K562 (cell line): ENCODE measurements around the gene DUOXA2. TPM values are rescaled to one million over a fixed set of nuclear protein-coding genes. Genes with fewer than 3 reads are reported as not detected.

Experiments used
- ATAC-seq: fragments of 200-7000 bp; cut with Tn5 transposase; 3 replicates; pipeline ENCODE4 v1.9.1; 2020; ENCODE audit warnings: moderate library complexity
- BruUV-seq: library from RNA; stranded (reverse); fragments of 400-500 nt; replicated peaks from 2 replicates; lab custom pipeline; 2021; lab: Mats Ljungman, UMichigan
- CTCF ChIA-PET: fragments of 300-600 bp; formaldehyde crosslinking; extraction: SDS; loops from one replicate; lab custom pipeline; 2021; ENCODE audit warnings: low intra/inter-chr PET ratio; lab: Yijun Ruan, JAX
- POLR2A ChIA-PET: fragments of 300-600, 350-650 bp; sonication (Branson Sonifier 250); formaldehyde crosslinking; extraction: SDS; loops from one replicate; lab custom pipeline; 2021; ENCODE audit warnings: antibody characterized with exemption, inconsistent platforms; lab: Yijun Ruan, JAX
- DNase-seq, 4 experiments: peaks; one replicate each; pipeline versions ENCODE4 v3.0.0 to v3.0.0-alpha.2; 2011 to 2018; ENCODE audit warnings: low spot score in 3 of 4, mixed read lengths in 3 of 4; ENCODE audit errors: extremely low read depth in 1 of 4
- FAIRE-seq: peaks from 2 replicates; lab custom pipeline; 2011; peaks lifted over from hg19 to GRCh38; lab: Jason Lieb, UNC
- H2AFZ ChIP-seq: 2 replicates; pipeline ENCODE4 v1.6.0; 2011; ENCODE audit warnings: low read depth, low read length, control low read depth, inconsistent platforms
- H3K27ac ChIP-seq: fragments of 200-600 bp; 3 replicates; pipeline ENCODE4 v1.8.0; 2011; ENCODE audit warnings: low read depth, mild to moderate bottlenecking, control low read depth, inconsistent platforms, low read length, moderate library complexity, mixed read lengths; ENCODE audit errors: extremely low read depth
- H3K27me3 ChIP-seq, 2 experiments: fragments of 300-600 bp in 1 of 2; 2 replicates in 1 of 2; 3 replicates in 1 of 2; pipeline versions ENCODE4 v1.6.0 to v1.8.0; 2011; ENCODE audit warnings: inconsistent platforms in 2 of 2, low read length in 2 of 2, mild to moderate bottlenecking in 1 of 2, mixed read lengths in 1 of 2, moderate library complexity in 1 of 2; ENCODE audit not compliant: control insufficient read depth in 2 of 2, insufficient read depth in 2 of 2
- H3K36me3 ChIP-seq: fragments of 300-600 bp; 3 replicates; pipeline ENCODE4 v1.8.0; 2011; ENCODE audit warnings: mild to moderate bottlenecking, low read length, inconsistent platforms; ENCODE audit not compliant: control insufficient read depth, insufficient read depth
- H3K4me1 ChIP-seq, 2 experiments: fragments of 200-600 bp in 1 of 2; replicated peaks in 1 of 2; 2 replicates in 1 of 2; 3 replicates in 1 of 2; pipeline versions ENCODE4 v1.5.1 to v1.8.0; 2011; ENCODE audit warnings: inconsistent platforms in 2 of 2, low read length in 2 of 2, mild to moderate bottlenecking in 1 of 2, mixed read lengths in 1 of 2, moderate library complexity in 1 of 2; ENCODE audit not compliant: control insufficient read depth in 2 of 2, insufficient read depth in 2 of 2
- H3K4me2 ChIP-seq: 2 replicates; pipeline ENCODE4 v1.6.1; 2011; ENCODE audit warnings: low read length, control low read depth, inconsistent platforms, mixed read lengths; ENCODE audit not compliant: insufficient read depth
- H3K4me3 ChIP-seq: fragments of 200-600 bp; sonication (generic), shearing (Covaris generic); 2 replicates; pipeline ENCODE4 v1.5.1; 2016; ENCODE audit warnings: control low read depth, inconsistent platforms
- H3K79me2 ChIP-seq: fragments of 200-600 bp; 3 replicates; pipeline ENCODE4 v1.8.0; 2011; ENCODE audit warnings: low read length, inconsistent platforms; ENCODE audit not compliant: control insufficient read depth, insufficient read depth
- H3K9ac ChIP-seq, 2 experiments: 2 replicates each; pipeline versions ENCODE4 v1.6.0 to v1.6.1; 2011; ENCODE audit warnings: low read depth in 2 of 2, low read length in 2 of 2, control low read depth in 1 of 2, inconsistent platforms in 1 of 2, mild to moderate bottlenecking in 1 of 2, mixed read lengths in 1 of 2; ENCODE audit not compliant: insufficient read depth in 1 of 2
- H3K9me1 ChIP-seq: one replicate; pipeline ENCODE4 v1.6.0; 2011; ENCODE audit warnings: inconsistent platforms, mild to moderate bottlenecking, low read length, moderate library complexity; ENCODE audit not compliant: control insufficient read depth, insufficient read depth
- H3K9me3 ChIP-seq: replicated peaks from 2 replicates; pipeline ENCODE4 v1.5.1; 2011; ENCODE audit warnings: low read depth, low read length, inconsistent platforms; ENCODE audit not compliant: control insufficient read depth, insufficient read depth
- H4K20me1 ChIP-seq: replicated peaks from 2 replicates; pipeline ENCODE4 v1.6.1; 2011; ENCODE audit warnings: low read length, inconsistent platforms, mixed read lengths; ENCODE audit not compliant: control insufficient read depth, insufficient read depth
- CHCHD3 ChIP-seq: fragments of 250-450 bp; sonication (Bioruptor Pico); IDR thresholded peaks from 2 replicates; pipeline ENCODE4 v2.1.2; 2022; ENCODE audit warnings: mild to moderate bottlenecking
- FOSL1 ChIP-seq: fragments of 200-800 bp; sonication (Bioruptor generic); conservative IDR thresholded peaks from 2 replicates; pipeline ENCODE4 v1.6.1; 2016; ENCODE audit warnings: missing genetic modification characterization, missing compliant biosample characterization
- JUN ChIP-seq, 2 experiments: sonication (generic) in 1 of 2; formaldehyde crosslinking in 1 of 2; IDR thresholded peaks; 2 replicates each; pipeline versions ENCODE4 v1.6.1 to v1.8.0; 2012 to 2022; ENCODE audit warnings: borderline replicate concordance in 2 of 2, mild to moderate bottlenecking in 2 of 2, improper control_type of control experiment in 1 of 2, low read depth in 1 of 2, low read length in 1 of 2, missing genetic modification reagents in 1 of 2
- MEF2D ChIP-seq: conservative IDR thresholded peaks from 2 replicates; pipeline ENCODE4 v1.6.1; 2016; ENCODE audit warnings: low read depth, missing genetic modification characterization, missing compliant biosample characterization
- NFIC ChIP-seq: fragments of 450-650 bp; IDR thresholded peaks from 2 replicates; pipeline ENCODE4 v1.6.1; 2017; ENCODE audit warnings: mild to moderate bottlenecking, inconsistent platforms
- RBBP5 ChIP-seq: fragments of 200-600 bp; sonication (generic); IDR thresholded peaks from 2 replicates; pipeline ENCODE4 v1.6.1; 2012; ENCODE audit warnings: borderline replicate concordance, mild to moderate bottlenecking, low read length, control low read depth, inconsistent platforms; ENCODE audit not compliant: insufficient read depth, poor library complexity, severe bottlenecking
- SIN3B ChIP-seq: fragments of 450-650 bp; IDR thresholded peaks from 2 replicates; pipeline ENCODE4 v1.6.1; 2017; ENCODE audit warnings: low read depth, mild to moderate bottlenecking, moderate library complexity
- SMARCA4 ChIP-seq: fragments of 450-650 bp; IDR thresholded peaks from 2 replicates; pipeline ENCODE4 v1.6.1; 2016
- SMARCB1 ChIP-seq: IDR thresholded peaks from 2 replicates; pipeline ENCODE4 v1.6.1; 2011; ENCODE audit warnings: improper control_type of control experiment, low read depth; ENCODE audit not compliant: insufficient read length
- TCF7L2 ChIP-seq: fragments of 150-350 bp; IDR thresholded peaks from 2 replicates; pipeline ENCODE4 v1.6.1; 2016; ENCODE audit warnings: low read depth, mild to moderate bottlenecking, low read length, moderate library complexity
- WGBS: fragments of 100-300 bp; shearing (Covaris generic); methylation state at CpG from one replicate; pipeline ENCODE4 v1.1.6; 2016; ENCODE audit warnings: low coverage, mixed read lengths; ENCODE audit not compliant: insufficient coverage; ENCODE audit errors: missing lambda C conversion rate; 5-methylcytosine and 5-hydroxymethylcytosine counted together
- in situ Hi-C: fragments of 300-500 bp; cut with MboI; formaldehyde crosslinking; loops from 4 replicates; pipeline ENCODE4 v1.15.0; 2018; ENCODE audit warnings: inconsistent platforms, mixed read lengths
- intact Hi-C: fragments of 100-400 bp; cut with micrococcal nuclease; formaldehyde crosslinking; loops from 2 replicates; pipeline ENCODE4 v1.14.2; 2022
- polyA plus RNA-seq, 8 experiments: library from polyadenylated mRNA; depleted of rRNA in 4 of 8; stranded (reverse) in 5 of 8; unstranded in 3 of 8; fragments of >200 nt; fragmentation: Nextera tagmentation in 2 of 8; fragmentation: Illumina TruSeq in 1 of 8; extraction: Ambion mirVana in 2 of 8; extraction: Trizol in 1 of 8; gene quantifications; 2 replicates each; pipeline versions ENCODE4 v1.2.1 to v1.2.3, GENCODE V29; 2011 to 2014; ENCODE audit warnings: inconsistent platforms in 1 of 8, missing spikeins in 1 of 8
- total RNA-seq, 7 experiments: library from RNA; depleted of rRNA in 6 of 7; stranded (reverse); fragments of >200 nt in 6 of 7; fragmentation: Illumina TruSeq in 2 of 7; extraction: Trizol in 2 of 7; gene quantifications; 2 replicates each; pipeline versions ENCODE4 v1.2.1 to v1.2.3, GENCODE V29; 2011 to 2021; ENCODE audit warnings: low replicate concordance in 1 of 7
- TF ChIP-seq, protein P1 (sequence below): fragments of 200-400 bp; formaldehyde crosslinking; IDR thresholded peaks from 2 replicates; pipeline ENCODE4 v1.6.1; 2017; ENCODE audit warnings: mild to moderate bottlenecking, low read depth, low read length, moderate library complexity

Gene DUOXA2
- total and polyA plus RNA-seq, 9 of the 15 experiments (the other 6 are each of a cell fraction or from before 2014, with no cell fraction given): not detected

GRCh38 chr15:45155739-45156138 lies 41.6 kb downstream of the DUOXA2 start:
- no peak for DNase-seq
- TF ChIP-seq RBBP5 (no peak), SMARCA4 (no peak), NFIC (peak; percentile 74)
- Histone ChIP-seq H3K79me2 (no peaks in the 10 kb centered on the region), H3K27ac (no peak overlapping the region), H3K9ac (no peak overlapping the region), H3K4me2 (no peak overlapping the region), H3K4me1 (peaks cover 6 to 12% of the 10 kb centered on the region in 2 experiments; a peak in 3 of 5 replicates), H3K27me3 (peaks cover 0 to 4% of the 10 kb centered on the region in 2 experiments; a peak in 2 of 5 replicates), H3K36me3 (no peaks in the 10 kb centered on the region), H3K4me3 (no peak overlapping the region), H3K9me3 (no peaks in the 10 kb centered on the region), H3K9me1 (no peaks in the 10 kb centered on the region), H4K20me1 (no peaks in the 10 kb centered on the region), H2AFZ (no peak overlapping the region)
- no TSS peak for BruUV-seq
- intact Hi-C loops (no loop called here), in situ Hi-C loops (no loop called here)
- FAIRE-seq: no peak
- ChIA-PET POLR2A (interaction anchor here (0.6 to 2.2 kb wide), 2 partner anchors 9 to 115 kb away, joined by 4 to 14 read pairs; no protein-coding TSS in a partner anchor), CTCF (no interaction called here)
- 60% methylated on average over 8 of the region's 8 CpGs for WGBS
- ATAC-seq: no peak

DNA sequence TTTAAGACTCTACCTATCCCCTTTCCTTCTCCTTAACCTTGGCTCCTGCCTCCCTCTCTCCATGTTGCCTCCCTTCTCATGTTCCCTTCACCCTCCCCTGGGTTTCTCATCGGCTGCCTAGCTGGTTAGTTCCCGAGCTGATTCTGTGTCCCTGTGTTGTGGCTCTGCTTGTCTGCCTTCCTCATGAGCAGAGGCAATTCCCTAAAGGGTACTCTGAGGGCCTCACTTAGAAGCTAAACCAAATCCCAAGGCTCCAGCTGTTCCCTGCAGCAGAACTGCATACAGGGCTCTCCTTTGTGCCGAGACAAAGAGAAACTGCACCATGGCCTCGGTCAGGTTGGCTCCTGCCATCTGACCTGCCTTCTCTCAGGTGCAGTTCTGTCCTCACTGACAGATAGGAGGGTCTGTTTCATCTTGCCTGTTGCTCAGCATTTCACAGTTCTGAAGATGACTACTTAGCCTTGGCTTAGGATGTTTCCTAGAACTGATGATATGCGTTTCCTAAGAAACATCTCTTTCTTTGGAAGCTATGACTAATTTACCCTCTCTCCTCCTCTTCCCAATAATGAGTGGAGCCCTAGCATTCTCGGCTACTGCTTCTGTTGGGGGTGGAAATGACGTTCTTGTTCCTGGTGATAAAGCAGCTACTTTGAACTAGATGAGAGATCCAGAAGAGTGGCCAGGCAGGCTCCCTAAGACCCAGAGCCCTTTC lies 42.8 kb downstream of the DUOXA2 start:
- Histone ChIP-seq H3K36me3 (no peaks in the 10 kb centered on the region), H3K27me3 (no peaks in the 10 kb centered on the region), H4K20me1 (no peaks in the 10 kb centered on the region), H3K27ac (no peak overlapping the region; the same call in 2 of the 3 replicates), H3K4me3 (no peak overlapping the region), H2AFZ (peak overlapping the region; percentile 8; the same call in 1 of the 2 replicates), H3K9me1 (no peaks in the 10 kb centered on the region), H3K79me2 (no peaks in the 10 kb centered on the region), H3K4me1 (peaks cover 9 to 12% of the 10 kb centered on the region in 2 experiments; a peak in 3 of 5 replicates), H3K9me3 (no peaks in the 10 kb centered on the region), H3K4me2 (peak overlapping the region; percentile 60), H3K9ac (no peak overlapping the region)
- no peak for ATAC-seq
- BruUV-seq: no TSS peak
- intact Hi-C loops: no loop called here
- in situ Hi-C loops: no loop called here
- WGBS: 13% methylated on average over 7 of the region's 7 CpGs
- peak; percentile 77 for FAIRE-seq
- POLR2A ChIA-PET: interaction anchor here (0.6 to 1.3 kb wide), 4 partner anchors 12 to 136 kb away, joined by 3 to 4 read pairs (median 3); no protein-coding TSS in a partner anchor
- CTCF ChIA-PET: no interaction called here
- DNase-seq: peak in 2 of 4 experiments; percentile 37 to 45
- TF ChIP-seq SMARCB1 (no peak), FOSL1 (tag) (peak; percentile 73), TCF7L2 (no peak), SIN3B (no peak), CHCHD3 (CRISPR knock-in tag) (no peak), MEF2D (tag) (no peak), JUN (IDR thresholded peaks at IDR 0.05; ENCODE audit: borderline replicate concordance, low read depth, low read length) (peak; percentile 27; the same call in 1 of the 2 replicates), JUN (CRISPR knock-in tag; IDR thresholded peaks at IDR 0.05; ENCODE audit: borderline replicate concordance) (no peak)
- TF ChIP-seq, protein P1, sequence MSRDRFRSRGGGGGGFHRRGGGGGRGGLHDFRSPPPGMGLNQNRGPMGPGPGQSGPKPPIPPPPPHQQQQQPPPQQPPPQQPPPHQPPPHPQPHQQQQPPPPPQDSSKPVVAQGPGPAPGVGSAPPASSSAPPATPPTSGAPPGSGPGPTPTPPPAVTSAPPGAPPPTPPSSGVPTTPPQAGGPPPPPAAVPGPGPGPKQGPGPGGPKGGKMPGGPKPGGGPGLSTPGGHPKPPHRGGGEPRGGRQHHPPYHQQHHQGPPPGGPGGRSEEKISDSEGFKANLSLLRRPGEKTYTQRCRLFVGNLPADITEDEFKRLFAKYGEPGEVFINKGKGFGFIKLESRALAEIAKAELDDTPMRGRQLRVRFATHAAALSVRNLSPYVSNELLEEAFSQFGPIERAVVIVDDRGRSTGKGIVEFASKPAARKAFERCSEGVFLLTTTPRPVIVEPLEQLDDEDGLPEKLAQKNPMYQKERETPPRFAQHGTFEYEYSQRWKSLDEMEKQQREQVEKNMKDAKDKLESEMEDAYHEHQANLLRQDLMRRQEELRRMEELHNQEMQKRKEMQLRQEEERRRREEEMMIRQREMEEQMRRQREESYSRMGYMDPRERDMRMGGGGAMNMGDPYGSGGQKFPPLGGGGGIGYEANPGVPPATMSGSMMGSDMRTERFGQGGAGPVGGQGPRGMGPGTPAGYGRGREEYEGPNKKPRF: no peak
